GM12872 (cell line): ENCODE results near the gene PLD1.

Source experiments
- TF ChIP-seq, protein P1 (sequence below): IDR thresholded peaks from 3 replicates; pipeline ENCODE4 v1.5.1; 2011; ENCODE audit warnings: low read depth, mild to moderate bottlenecking, low read length, moderate library complexity; ENCODE audit not compliant: insufficient read depth

Gene PLD1

DNA sequence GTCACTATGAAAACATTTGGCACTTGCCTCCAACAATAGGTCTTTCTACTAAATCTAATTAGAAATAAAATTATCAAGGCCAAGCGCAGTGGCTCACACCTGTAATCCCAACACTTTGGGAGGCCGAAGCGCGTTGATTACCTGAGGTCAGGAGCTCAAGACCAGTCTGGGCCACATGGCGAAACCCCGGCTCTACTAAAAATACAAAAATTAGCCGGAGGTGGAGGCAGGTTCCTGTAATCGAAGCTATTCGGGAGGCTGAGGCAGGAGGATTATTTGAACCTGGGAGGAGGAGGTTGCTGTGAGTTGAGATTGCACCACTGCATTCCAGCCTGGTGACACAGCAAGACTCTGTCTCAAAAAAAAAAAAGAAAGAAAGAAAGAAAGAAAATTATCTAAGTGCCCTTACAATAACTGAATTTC is 1.6 kb upstream of the PLD1 start:
- TF ChIP-seq, protein P1, sequence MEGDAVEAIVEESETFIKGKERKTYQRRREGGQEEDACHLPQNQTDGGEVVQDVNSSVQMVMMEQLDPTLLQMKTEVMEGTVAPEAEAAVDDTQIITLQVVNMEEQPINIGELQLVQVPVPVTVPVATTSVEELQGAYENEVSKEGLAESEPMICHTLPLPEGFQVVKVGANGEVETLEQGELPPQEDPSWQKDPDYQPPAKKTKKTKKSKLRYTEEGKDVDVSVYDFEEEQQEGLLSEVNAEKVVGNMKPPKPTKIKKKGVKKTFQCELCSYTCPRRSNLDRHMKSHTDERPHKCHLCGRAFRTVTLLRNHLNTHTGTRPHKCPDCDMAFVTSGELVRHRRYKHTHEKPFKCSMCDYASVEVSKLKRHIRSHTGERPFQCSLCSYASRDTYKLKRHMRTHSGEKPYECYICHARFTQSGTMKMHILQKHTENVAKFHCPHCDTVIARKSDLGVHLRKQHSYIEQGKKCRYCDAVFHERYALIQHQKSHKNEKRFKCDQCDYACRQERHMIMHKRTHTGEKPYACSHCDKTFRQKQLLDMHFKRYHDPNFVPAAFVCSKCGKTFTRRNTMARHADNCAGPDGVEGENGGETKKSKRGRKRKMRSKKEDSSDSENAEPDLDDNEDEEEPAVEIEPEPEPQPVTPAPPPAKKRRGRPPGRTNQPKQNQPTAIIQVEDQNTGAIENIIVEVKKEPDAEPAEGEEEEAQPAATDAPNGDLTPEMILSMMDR = no peak

DNA sequence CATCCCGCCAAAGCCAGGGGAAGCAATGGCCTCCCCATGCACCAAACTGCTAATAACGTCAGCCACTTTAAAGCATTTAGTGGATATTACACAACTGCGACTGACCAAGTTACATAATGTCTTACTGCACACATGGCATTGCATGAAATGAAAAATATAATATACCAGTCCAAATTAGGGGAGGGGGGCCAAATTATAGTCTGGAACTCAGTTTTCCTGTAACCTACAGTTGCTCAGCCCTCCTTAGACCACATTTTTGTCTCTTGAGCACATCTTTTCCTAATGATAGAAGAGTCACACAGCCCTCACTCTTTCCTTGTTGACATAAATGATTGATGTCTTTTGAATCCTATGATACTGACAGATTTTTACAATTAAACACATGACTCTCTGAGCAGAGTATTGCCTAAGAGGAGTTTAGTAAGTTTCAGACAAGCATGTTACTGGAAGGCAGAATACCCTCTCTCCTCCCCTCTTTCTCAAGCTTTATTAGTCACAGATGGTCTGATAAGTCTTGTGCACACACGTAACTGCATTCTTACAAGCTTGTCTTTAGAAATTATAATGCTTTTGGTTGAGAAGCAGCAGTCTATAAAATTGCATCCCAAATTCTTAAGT is 1.1 kb upstream of the PLD1 start:
- TF ChIP-seq, protein P1 = no peak

DNA sequence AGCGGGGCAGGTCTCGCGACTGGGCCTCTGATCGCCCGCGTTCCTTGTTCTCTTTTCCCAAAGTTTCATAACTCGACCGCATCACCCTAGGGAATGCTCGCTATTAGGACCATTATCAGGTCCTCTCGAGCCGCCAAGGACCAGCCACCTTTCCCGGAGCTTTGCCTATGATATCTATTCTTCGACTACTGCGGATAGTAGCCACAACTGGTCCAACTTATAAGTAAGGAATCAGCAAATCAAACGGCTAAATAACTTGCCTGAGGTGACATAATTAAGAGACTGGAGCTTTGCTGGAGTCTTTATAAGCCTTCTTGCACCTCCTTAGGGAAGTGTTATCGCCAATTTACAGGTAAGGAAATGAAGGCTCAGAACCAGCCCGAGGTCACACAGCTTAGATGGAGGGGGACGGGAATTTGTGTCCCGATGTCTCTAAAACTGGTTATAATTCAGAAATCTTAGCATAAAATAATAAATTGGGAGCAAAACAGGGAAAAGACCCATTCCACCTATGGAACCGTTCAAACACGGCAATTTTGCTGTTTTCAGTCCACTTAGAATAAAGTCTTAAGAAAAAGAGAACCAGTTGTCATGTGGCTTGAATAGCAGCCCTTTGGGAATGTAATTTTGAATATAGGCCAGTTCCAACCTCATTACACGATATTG is 479 bp upstream of the PLD1 start:
- TF ChIP-seq, protein P1 = no peak

DNA sequence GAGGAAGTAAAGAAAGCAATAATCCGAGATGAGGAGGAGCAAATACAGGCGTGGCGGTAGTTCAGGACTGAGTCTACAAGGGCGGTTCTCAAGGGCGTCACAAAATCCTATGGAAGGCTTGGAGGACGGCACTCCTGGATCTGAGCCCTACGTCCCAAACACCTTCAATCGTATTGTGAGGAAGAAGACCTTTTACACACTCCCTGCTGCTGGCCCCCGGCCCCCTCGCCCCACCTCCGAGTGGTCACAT is 747 bp downstream of the PLD1 start:
- TF ChIP-seq, protein P1 = no peak

DNA sequence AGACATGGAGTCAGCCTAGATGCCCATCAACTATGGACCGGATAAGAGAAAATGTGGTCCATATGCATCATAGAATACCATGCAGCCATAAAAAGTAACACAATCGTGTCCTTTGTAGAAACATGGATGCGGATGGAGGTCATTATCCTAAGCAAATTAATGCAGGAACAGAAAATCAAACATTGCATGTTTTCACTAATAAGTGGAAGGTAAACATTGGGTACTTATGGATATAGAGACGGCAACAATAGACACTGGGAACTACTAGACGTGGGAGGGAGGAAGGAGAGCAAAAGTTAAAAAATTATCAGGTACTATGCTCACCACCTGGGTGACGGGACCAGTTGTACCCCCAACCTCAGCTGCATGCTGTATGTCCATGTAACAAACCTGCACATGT is 2.5 kb downstream of the PLD1 start:
- TF ChIP-seq, protein P1 = no peak

DNA sequence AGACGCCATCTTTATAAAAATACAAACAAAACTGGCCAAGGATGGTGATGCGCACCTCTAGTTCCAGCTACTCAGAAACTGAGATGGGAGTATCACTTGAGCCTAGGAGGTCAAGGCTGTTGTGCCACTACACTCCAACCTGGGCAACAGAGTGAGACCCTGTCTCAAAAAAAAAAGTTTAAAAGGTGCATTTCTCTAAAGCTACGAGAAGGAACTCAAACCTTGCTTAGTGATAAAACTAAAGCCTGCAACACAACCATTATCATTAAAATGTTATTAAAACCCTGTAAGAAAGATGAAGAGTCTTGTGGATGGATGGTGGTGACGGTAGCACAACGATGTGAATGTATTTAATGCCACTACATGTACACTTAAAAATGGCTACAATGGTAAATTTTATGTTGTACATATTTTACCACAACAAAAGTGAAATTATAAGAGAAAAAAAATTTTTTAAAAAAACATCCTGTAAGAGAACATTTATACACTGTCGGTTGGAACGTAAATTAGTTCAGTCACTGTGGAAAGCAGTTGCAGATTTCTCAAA is 3.1 kb downstream of the PLD1 start:
- TF ChIP-seq, protein P1 = no peak

DNA sequence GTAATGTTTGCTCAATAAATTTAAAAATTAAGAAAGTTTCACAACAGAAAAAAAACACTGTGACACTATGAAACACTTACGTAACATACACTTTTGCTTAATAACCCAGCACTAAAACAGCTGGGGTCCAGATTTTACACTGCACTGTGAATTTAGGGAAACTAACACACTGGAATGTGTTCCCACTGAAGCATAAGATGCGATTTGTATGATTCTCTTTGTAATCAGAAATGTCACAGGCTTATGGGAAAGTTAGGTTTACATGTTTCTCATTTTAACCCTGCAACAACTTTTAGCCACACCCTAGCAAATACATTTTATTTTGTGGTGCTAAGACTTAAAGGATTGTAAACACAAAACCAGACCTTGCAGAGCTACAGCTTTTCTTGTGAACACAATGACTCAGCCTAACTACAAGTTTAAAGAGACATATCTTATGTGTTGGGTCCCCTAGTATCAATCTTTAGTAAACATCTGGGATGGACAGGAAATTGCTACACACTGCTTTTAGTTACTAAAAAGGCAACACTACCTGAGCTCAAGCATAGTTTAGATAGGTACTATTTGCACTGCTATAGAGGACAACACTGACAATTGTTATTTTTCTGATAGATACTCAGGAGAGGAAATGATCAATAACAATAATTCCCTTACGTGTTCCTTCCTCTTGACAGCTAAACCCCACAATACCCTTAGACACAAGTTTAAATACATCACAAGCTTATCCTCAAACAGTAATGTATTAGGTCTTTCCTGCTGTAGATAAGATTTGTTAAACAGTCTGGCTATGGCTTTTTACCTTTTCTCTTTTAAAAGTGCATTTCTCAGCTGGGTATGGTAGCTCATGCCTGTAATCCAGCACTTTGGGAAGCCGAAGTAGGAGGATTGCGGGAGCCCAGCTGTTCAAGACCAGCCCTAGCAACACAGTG is 3.8 kb downstream of the PLD1 start:
- TF ChIP-seq, protein P1 = no peak
